Measurements from ENCODE around the gene ADCYAP1R1.

ADCYAP1R1 gene

DNA sequence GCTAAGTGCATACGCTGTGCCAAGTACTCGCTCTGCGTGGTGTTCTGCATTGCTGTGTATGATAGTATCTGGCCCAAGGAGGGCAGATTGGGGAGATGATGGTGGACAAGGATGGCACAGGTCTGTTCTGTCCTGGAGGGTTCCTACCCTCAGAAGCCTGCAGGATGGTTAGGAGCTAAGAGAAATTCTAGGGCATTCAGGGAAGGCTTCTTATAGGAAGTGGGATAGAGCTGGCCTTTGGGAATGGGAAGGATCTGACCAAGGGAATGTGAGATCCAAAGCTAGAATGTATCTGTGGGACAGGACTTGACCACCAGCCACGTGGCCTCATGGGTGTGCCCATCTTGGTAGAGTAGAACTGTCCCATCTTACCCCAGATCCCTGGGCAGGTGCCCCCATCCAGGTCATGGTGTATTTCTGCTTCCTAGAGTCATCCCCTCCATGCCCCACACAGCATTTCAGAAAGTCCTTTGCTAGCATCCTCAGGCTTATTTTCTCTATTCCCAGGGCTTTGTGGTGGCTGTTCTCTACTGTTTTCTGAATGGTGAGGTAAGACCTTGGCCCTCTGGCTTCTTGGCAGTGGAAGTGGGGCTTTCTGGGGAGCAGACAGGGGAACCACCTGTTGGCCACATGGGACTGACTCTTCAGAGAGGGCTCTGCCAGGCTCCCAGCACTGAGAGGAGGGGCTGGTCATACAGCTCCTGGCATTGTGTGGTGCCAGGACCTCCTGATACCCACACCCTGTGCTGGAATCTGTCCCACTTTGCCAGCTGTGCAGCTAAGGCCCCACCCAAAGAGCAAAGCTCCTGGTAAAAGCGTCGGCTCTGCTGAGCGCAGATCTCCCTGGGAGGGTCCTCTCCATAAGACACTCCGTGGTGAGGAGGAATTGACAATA, 52.5 kb downstream of the ADCYAP1R1 start:
- Histone ChIP-seq H3K4me3 (ENCODE audit: low read length) (no peak overlapping the region), H3K9me3 (ENCODE audit: control insufficient read depth, low read depth, low read length) (no peaks in the 10 kb centered on the region), H3K27ac (ENCODE audit: low read length) (no peak overlapping the region), H3K9ac (ENCODE audit: low read length) (no peak overlapping the region), H3K27me3 (ENCODE audit: control insufficient read depth, insufficient read depth, low read length) (no peaks in the 10 kb centered on the region), H3K4me1 (ENCODE audit: control insufficient read depth, low read depth, low read length) (no peaks in the 10 kb centered on the region), H3K36me3 (ENCODE audit: control insufficient read depth, low read depth, low read length) (no peaks in the 10 kb centered on the region)

GRCh38 chr7:31105256-31105950, 53.3 kb downstream of the ADCYAP1R1 start:
- H3K36me3 ChIP-seq (ENCODE audit: control insufficient read depth, low read depth, low read length): no peaks in the 10 kb centered on the region
- no peaks in the 10 kb centered on the region for H3K27me3 ChIP-seq (ENCODE audit: control insufficient read depth, insufficient read depth, low read length)
- H3K9ac ChIP-seq (ENCODE audit: low read length): no peak overlapping the region
- no peaks in the 10 kb centered on the region for H3K9me3 ChIP-seq (ENCODE audit: control insufficient read depth, low read depth, low read length)
- no peaks in the 10 kb centered on the region for H3K4me1 ChIP-seq (ENCODE audit: control insufficient read depth, low read depth, low read length)
- no peak overlapping the region for H3K4me3 ChIP-seq (ENCODE audit: low read length)
- H3K27ac ChIP-seq (ENCODE audit: low read length): no peak overlapping the region

DNA sequence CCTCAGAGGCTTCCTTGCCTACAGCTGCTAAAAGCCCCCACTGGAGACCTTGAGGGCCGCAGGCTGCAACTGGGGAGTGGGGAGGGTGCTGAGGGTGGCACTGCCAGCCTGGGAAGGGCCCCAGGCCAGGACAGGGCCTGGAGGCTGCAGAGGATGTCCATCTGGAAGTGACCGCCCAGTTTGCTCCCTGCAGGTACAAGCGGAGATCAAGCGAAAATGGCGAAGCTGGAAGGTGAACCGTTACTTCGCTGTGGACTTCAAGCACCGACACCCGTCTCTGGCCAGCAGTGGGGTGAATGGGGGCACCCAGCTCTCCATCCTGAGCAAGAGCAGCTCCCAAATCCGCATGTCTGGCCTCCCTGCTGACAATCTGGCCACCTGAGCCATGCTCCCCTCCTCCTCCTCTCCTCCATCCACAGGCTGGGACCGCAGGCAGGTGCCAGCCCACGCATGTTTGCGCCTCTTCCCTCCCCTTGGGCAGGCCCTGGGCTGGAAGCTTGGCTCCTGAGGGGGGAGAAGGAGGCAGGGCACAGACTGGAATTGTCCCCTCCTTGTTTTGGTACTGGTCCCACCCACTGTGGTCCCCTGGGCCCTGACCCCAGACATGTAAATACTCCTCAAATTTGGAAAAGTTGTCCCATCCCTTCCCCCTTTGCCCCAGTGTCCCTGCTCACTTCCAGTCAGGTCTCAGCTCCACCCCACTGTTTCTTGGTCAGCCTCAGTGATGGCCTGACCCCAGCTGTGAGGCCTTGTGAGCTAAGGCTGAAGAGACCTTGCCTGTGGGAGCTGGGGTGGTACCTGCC, 54.4 kb downstream of the ADCYAP1R1 start:
- no peaks in the 10 kb centered on the region for H3K9me3 ChIP-seq (ENCODE audit: control insufficient read depth, low read depth, low read length)
- no peaks in the 10 kb centered on the region for H3K36me3 ChIP-seq (ENCODE audit: control insufficient read depth, low read depth, low read length)
- no peaks in the 10 kb centered on the region for H3K27me3 ChIP-seq (ENCODE audit: control insufficient read depth, insufficient read depth, low read length)
- H3K27ac ChIP-seq (ENCODE audit: low read length): no peak overlapping the region
- no peaks in the 10 kb centered on the region for H3K4me1 ChIP-seq (ENCODE audit: control insufficient read depth, low read depth, low read length)
- no peak overlapping the region for H3K4me3 ChIP-seq (ENCODE audit: low read length)
- H3K9ac ChIP-seq (ENCODE audit: low read length): no peak overlapping the region

GRCh38 chr7:31107106-31108090, 55.3 kb downstream of the ADCYAP1R1 start:
- Histone ChIP-seq H3K4me1 (ENCODE audit: control insufficient read depth, low read depth, low read length) (no peaks in the 10 kb centered on the region), H3K9me3 (ENCODE audit: control insufficient read depth, low read depth, low read length) (no peaks in the 10 kb centered on the region)

DNA sequence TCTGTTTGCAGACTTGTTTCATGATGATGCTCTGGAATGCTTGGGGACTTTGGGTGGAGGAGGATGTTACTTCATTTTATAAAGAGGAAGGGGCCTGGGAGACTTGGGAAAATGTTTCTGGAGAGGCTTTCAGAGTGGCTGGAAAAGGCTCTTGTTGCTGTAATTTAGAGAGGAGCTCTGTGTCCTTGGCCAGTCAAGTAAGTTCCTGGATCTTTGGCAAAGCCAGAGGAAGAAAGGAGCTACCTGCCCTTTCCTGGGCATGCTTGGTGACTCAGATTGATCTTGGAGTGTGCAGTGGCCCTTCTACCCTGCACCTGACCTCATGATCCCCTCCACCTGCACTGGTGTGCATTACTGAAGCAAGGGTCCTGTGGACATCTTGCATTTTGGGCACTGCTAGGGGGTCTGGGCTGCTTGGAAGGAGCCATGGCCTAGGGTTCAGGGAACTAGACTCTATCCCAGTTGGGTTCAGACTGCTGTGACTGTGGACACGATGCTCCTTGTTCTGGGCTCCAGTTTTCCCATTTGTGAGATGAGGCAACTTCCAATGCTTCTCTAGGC, 56.1 kb downstream of the ADCYAP1R1 start:
- Histone ChIP-seq H3K4me1 (ENCODE audit: control insufficient read depth, low read depth, low read length) (no peaks in the 10 kb centered on the region), H3K9ac (ENCODE audit: low read length) (no peak overlapping the region), H3K4me3 (ENCODE audit: low read length) (no peak overlapping the region), H3K27ac (ENCODE audit: low read length) (no peak overlapping the region), H3K9me3 (ENCODE audit: control insufficient read depth, low read depth, low read length) (no peaks in the 10 kb centered on the region), H3K27me3 (ENCODE audit: control insufficient read depth, insufficient read depth, low read length) (no peaks in the 10 kb centered on the region), H3K36me3 (ENCODE audit: control insufficient read depth, low read depth, low read length) (no peaks in the 10 kb centered on the region)

More at GRCh38 chr7:31107106-31108090, 55.3 kb downstream of the ADCYAP1R1 start:
- H3K4me3 ChIP-seq (ENCODE audit: low read length): no peak overlapping the region
- H3K9ac ChIP-seq (ENCODE audit: low read length): no peak overlapping the region
- H3K27me3 ChIP-seq (ENCODE audit: control insufficient read depth, insufficient read depth, low read length): no peaks in the 10 kb centered on the region
- no peaks in the 10 kb centered on the region for H3K36me3 ChIP-seq (ENCODE audit: control insufficient read depth, low read depth, low read length)
- H3K27ac ChIP-seq (ENCODE audit: low read length): no peak overlapping the region

- no peak overlapping the region for H3K9ac ChIP-seq (ENCODE audit: low read length)
- H3K36me3 ChIP-seq (ENCODE audit: control insufficient read depth, low read depth, low read length): no peaks in the 10 kb centered on the region
- no peaks in the 10 kb centered on the region for H3K27me3 ChIP-seq (ENCODE audit: control insufficient read depth, insufficient read depth, low read length)
- H3K4me3 ChIP-seq (ENCODE audit: low read length): no peak overlapping the region
- H3K9me3 ChIP-seq (ENCODE audit: control insufficient read depth, low read depth, low read length): no peaks in the 10 kb centered on the region
- H3K4me1 ChIP-seq (ENCODE audit: control insufficient read depth, low read depth, low read length): no peaks in the 10 kb centered on the region
- no peak overlapping the region for H3K27ac ChIP-seq (ENCODE audit: low read length)
These were observed 57.6 kb downstream of the ADCYAP1R1 start for GRCh38 chr7:31109751-31110150.

DNA sequence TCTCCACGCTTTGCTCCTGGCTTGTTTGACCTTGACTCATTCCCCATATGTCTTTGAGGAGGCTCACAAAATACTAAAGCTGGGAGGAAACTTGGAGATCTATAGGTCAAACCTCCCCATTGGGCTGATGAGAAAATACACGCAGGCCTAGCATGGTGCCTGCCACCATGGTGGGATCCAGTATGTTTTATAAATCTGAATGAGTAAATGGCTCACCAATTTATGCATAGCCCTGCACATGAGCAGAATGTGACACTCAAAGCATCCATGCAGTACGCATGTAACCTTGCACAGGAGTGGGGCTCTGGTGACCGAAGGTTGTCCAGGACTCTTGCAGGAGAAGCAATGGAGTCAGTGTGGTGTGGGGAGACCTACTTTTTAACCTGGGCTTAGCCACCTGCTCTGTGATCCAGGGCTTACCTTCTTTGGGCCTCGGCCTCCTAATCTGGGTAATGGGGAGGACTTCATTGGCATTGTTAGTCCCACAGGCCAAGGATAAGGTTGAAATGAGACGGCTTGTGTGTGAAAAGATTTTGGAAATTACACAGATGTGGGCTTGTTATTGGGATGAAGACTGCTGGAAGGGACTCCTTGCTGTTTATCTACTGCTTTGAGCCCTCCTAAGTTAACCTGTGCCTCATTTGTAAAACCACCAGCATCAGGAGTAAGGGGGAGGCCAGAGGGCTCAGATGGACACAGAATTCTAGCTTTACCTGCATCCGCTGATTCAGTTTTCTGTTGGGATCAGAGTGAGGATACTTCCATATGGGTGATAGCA, 58.4 kb downstream of the ADCYAP1R1 start:
- H3K27me3 ChIP-seq (ENCODE audit: control insufficient read depth, insufficient read depth, low read length): no peaks in the 10 kb centered on the region
- no peak overlapping the region for H3K4me3 ChIP-seq (ENCODE audit: low read length)
- no peaks in the 10 kb centered on the region for H3K4me1 ChIP-seq (ENCODE audit: control insufficient read depth, low read depth, low read length)
- no peaks in the 10 kb centered on the region for H3K9me3 ChIP-seq (ENCODE audit: control insufficient read depth, low read depth, low read length)
- H3K9ac ChIP-seq (ENCODE audit: low read length): no peak overlapping the region
- H3K27ac ChIP-seq (ENCODE audit: low read length): no peak overlapping the region
- no peaks in the 10 kb centered on the region for H3K36me3 ChIP-seq (ENCODE audit: control insufficient read depth, low read depth, low read length)

DNA sequence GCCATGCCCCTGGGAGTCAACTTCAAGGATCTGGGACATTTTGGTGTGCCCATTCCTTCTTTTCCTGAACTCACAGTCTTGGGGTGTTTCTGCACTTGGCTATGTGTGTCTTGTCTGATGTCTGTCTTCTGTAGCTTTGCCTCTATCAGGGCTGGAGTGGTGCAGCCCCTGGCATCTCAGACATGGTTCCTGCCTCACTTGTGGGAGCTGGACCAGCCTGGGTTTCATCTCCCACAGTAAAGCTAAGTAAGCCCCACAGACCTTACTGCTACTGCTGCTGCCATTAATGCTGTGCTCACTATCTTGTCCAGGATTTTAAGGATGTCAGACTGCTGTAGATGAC, 59.0 kb downstream of the ADCYAP1R1 start:
- Histone ChIP-seq H3K4me3 (ENCODE audit: low read length) (no peak overlapping the region), H3K9me3 (ENCODE audit: control insufficient read depth, low read depth, low read length) (no peaks in the 10 kb centered on the region), H3K36me3 (ENCODE audit: control insufficient read depth, low read depth, low read length) (no peaks in the 10 kb centered on the region), H3K9ac (ENCODE audit: low read length) (no peak overlapping the region), H3K27me3 (ENCODE audit: control insufficient read depth, insufficient read depth, low read length) (no peaks in the 10 kb centered on the region), H3K27ac (ENCODE audit: low read length) (no peak overlapping the region), H3K4me1 (ENCODE audit: control insufficient read depth, low read depth, low read length) (no peaks in the 10 kb centered on the region)

DNA sequence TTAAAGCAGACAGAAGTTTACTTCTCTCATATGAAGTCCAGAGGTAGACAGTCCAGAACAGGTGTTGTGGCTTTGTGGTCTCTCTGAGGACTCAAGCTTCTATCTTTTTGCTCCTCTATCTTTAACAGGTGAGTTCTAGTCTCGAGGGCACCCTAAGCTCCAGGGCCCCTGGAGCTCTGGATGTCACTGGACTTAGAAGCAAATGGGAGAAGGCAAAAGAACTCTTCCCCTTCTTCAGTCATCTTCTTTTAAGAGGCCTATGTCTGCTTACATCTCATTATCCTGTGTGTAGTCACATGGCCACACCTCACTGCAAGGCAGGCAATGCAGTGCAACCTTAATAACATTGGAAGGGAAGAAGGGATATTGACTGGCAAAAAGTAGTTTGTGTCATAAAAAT, 61.6 kb downstream of the ADCYAP1R1 start:
- H3K36me3 ChIP-seq (ENCODE audit: control insufficient read depth, low read depth, low read length): no peaks in the 10 kb centered on the region
- no peaks in the 10 kb centered on the region for H3K4me1 ChIP-seq (ENCODE audit: control insufficient read depth, low read depth, low read length)
- no peak overlapping the region for H3K4me3 ChIP-seq (ENCODE audit: low read length)
- H3K27ac ChIP-seq (ENCODE audit: low read length): no peak overlapping the region
- H3K9me3 ChIP-seq (ENCODE audit: control insufficient read depth, low read depth, low read length): no peaks in the 10 kb centered on the region
- no peaks in the 10 kb centered on the region for H3K27me3 ChIP-seq (ENCODE audit: control insufficient read depth, insufficient read depth, low read length)
- H3K9ac ChIP-seq (ENCODE audit: low read length): no peak overlapping the region

All from iPS-18a (cell line).